ENCODE results near the gene MECR. TPM values are rescaled to one million over a fixed set of nuclear protein-coding genes. Genes with fewer than 3 reads are reported as not detected.

Gene MECR
- total RNA-seq, 1 donor from 2014 or later: 11.7 TPM

DNA sequence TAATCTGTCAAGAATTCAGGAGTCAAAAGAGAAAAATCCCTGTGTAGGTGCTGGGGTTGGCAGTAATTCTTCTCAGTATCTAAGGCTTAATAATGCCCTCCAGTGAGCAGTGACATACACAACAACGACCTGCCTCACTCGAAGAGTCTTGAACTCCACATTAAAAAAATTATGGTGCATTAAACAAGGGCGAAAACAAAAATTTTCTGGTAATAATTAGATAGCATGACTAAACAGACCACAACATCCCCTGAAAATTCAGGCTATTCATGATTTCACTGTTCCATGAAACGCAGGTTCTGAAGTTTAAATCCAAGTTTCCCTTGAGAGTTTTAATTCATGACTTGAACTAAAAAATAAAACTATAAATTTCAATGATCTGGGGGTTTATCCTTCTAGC, 54.2 kb downstream of the MECR start:
- Histone ChIP-seq H3K4me2 (no peak overlapping the region), H3K9me3 (ENCODE audit: low read depth) (no peaks in the 10 kb centered on the region), H3K4me1 (peaks cover 14% of the 10 kb centered on the region), H3F3A (ENCODE audit: low read depth) (peaks cover 27% of the 10 kb centered on the region), H3K27ac (no peak overlapping the region), H3K4me3 (no peak overlapping the region), H3K9ac (no peak overlapping the region), H3K27me3 (no peaks in the 10 kb centered on the region), H4K20me1 (ENCODE audit: low read depth) (peaks cover 74% of the 10 kb centered on the region), H2AFZ (replicated peaks) (no peak overlapping the region), H3K79me2 (ENCODE audit: low read depth) (peaks cover 98% of the 10 kb centered on the region), H3K36me3 (peaks cover 15% of the 10 kb centered on the region)
- peaks cover 24% of the 10 kb centered on the region for H3K9me3 Mint-ChIP-seq
- H3K4me1 Mint-ChIP-seq: peaks cover 8% of the 10 kb centered on the region
- TF ChIP-seq EZH2 (IDR thresholded peaks at IDR 0.05) (no peak), EZH2phosphoT487 (IDR thresholded peaks at IDR 0.05) (no peak)
- TF ChIP-seq, protein P1, sequence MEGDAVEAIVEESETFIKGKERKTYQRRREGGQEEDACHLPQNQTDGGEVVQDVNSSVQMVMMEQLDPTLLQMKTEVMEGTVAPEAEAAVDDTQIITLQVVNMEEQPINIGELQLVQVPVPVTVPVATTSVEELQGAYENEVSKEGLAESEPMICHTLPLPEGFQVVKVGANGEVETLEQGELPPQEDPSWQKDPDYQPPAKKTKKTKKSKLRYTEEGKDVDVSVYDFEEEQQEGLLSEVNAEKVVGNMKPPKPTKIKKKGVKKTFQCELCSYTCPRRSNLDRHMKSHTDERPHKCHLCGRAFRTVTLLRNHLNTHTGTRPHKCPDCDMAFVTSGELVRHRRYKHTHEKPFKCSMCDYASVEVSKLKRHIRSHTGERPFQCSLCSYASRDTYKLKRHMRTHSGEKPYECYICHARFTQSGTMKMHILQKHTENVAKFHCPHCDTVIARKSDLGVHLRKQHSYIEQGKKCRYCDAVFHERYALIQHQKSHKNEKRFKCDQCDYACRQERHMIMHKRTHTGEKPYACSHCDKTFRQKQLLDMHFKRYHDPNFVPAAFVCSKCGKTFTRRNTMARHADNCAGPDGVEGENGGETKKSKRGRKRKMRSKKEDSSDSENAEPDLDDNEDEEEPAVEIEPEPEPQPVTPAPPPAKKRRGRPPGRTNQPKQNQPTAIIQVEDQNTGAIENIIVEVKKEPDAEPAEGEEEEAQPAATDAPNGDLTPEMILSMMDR (IDR thresholded peaks at IDR 0.05): no peak
- H3K27me3 Mint-ChIP-seq (ENCODE audit: insufficient read depth, low read depth): peaks cover 1% of the 10 kb centered on the region
- DNase-seq (ENCODE audit: low spot score): no peak
- H3K4me3 Mint-ChIP-seq: no peak overlapping the region
- no peak overlapping the region for H3K27ac Mint-ChIP-seq
- peaks cover 44% of the 10 kb centered on the region for H3K36me3 Mint-ChIP-seq

DNA sequence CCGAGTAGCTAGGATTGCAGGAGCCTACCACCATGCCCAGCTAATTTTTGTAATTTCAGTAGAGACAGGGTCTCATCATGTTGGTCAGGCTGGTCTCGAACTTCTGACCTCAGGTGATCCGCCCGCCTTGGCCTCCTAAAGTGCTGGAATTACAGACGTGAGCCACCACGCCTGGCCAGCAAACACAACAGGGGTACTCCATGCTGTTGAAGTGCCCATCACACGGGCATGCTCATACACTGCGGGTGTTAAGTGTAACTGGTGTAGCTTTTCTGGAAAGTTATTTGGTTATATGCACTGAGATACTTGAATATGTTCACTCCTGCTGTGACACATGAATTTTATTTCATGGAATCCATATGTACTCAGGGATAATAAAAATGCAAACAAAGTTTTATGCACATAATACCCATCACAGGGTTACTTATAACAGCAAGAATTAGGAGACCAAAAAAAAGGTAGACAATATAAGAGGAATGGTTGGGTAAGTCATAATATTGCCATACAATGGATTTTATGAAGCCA, 58.3 kb downstream of the MECR start:
- Mint-ChIP-seq H3K4me3 (no peak overlapping the region), H3K4me1 (peaks cover 7% of the 10 kb centered on the region), H3K36me3 (peaks cover 45% of the 10 kb centered on the region), H3K27ac (no peak overlapping the region), H3K9me3 (peaks cover 15% of the 10 kb centered on the region), H3K27me3 (ENCODE audit: insufficient read depth, low read depth) (no peaks in the 10 kb centered on the region)
- Histone ChIP-seq H4K20me1 (ENCODE audit: low read depth) (peaks cover 79% of the 10 kb centered on the region), H3K27ac (no peak overlapping the region), H3K4me1 (peaks cover 8% of the 10 kb centered on the region), H2AFZ (replicated peaks) (no peak overlapping the region), H3K4me3 (no peak overlapping the region), H3K9ac (no peak overlapping the region), H3K9me3 (ENCODE audit: low read depth) (no peaks in the 10 kb centered on the region), H3K27me3 (no peaks in the 10 kb centered on the region), H3F3A (ENCODE audit: low read depth) (peaks cover 34% of the 10 kb centered on the region), H3K4me2 (no peak overlapping the region), H3K36me3 (peaks cover 8% of the 10 kb centered on the region), H3K79me2 (ENCODE audit: low read depth) (peaks cover 98% of the 10 kb centered on the region)
- no peak for TF ChIP-seq EZH2 (IDR thresholded peaks at IDR 0.05)
- TF ChIP-seq EZH2phosphoT487 (IDR thresholded peaks at IDR 0.05): no peak
- TF ChIP-seq, protein P1 (IDR thresholded peaks at IDR 0.05): no peak
- no peak for DNase-seq (ENCODE audit: low spot score)

DNA sequence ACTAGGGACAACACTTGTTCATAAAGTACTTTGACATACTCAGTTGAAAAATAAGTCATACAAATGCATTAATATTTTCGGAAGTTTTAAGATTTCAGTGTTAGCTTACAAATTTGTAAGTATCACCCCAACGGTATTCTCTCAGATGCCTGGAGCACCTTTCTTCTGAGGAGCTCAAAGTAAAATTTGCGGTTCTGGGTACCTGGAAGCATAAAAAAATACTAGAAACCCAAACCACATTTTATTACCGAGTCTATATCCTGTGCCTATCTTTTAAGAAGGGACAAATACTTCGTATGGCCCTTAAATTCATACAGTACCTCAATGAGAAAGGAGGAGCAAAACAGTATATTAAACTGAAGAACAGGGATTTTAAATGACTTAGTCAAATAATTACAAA, 59.2 kb downstream of the MECR start:
- TF ChIP-seq, protein P1 (IDR thresholded peaks at IDR 0.05): no peak
- TF ChIP-seq EZH2phosphoT487 (IDR thresholded peaks at IDR 0.05): no peak
- no peak for TF ChIP-seq EZH2 (IDR thresholded peaks at IDR 0.05)
- H4K20me1 ChIP-seq (ENCODE audit: low read depth): peaks cover 79% of the 10 kb centered on the region
- H3K27me3 ChIP-seq: no peaks in the 10 kb centered on the region
- no peak overlapping the region for H3K4me2 ChIP-seq
- H3K4me1 ChIP-seq: peaks cover 15% of the 10 kb centered on the region
- H2AFZ ChIP-seq (replicated peaks): no peak overlapping the region
- H3K36me3 ChIP-seq: peaks cover 4% of the 10 kb centered on the region
- no peak overlapping the region for H3K27ac ChIP-seq
- DNase-seq (ENCODE audit: low spot score): no peak
- Mint-ChIP-seq H3K9me3 (peaks cover 9% of the 10 kb centered on the region), H3K27ac (no peak overlapping the region), H3K4me3 (no peak overlapping the region), H3K4me1 (peaks cover 14% of the 10 kb centered on the region), H3K36me3 (peaks cover 44% of the 10 kb centered on the region), H3K27me3 (ENCODE audit: insufficient read depth, low read depth) (no peaks in the 10 kb centered on the region)
- peaks cover 44% of the 10 kb centered on the region for H3F3A ChIP-seq (ENCODE audit: low read depth)
- no peaks in the 10 kb centered on the region for H3K9me3 ChIP-seq (ENCODE audit: low read depth)
- H3K9ac ChIP-seq: peak overlapping the region; percentile 27
- H3K79me2 ChIP-seq (ENCODE audit: low read depth): peaks cover 98% of the 10 kb centered on the region
- H3K4me3 ChIP-seq: no peak overlapping the region

All from neural progenitor cell (in vitro differentiated cells).